Thymus (tissue), 11 donors: ENCODE results near the gene FAM118B. TPM values are rescaled to one million over a fixed set of nuclear protein-coding genes. Genes with fewer than 3 reads are reported as not detected.

Source experiments
- DNase-seq, 9 donors: peaks; one replicate each; pipeline ENCODE4 v3.0.0-alpha.2; 2013; ENCODE audit warnings: low spot score in 9 of 9, low read depth in 6 of 9, missing footprints in 1 of 9
- H3K27ac ChIP-seq, 2 donors: one replicate each; pipeline ENCODE4 v1.5.1; 2013; ENCODE audit warnings: control low read depth in 1 of 2, low read depth in 1 of 2, low read length in 1 of 2, mild to moderate bottlenecking in 1 of 2, moderate library complexity in 1 of 2
- H3K27me3 ChIP-seq, 2 donors: one replicate each; pipeline ENCODE4 v1.5.1; 2013; ENCODE audit warnings: low read length in 1 of 2; ENCODE audit not compliant: control insufficient read depth in 2 of 2, insufficient read depth in 1 of 2
- H3K36me3 ChIP-seq, 2 donors: one replicate each; pipeline ENCODE4 v1.5.1; 2013; ENCODE audit warnings: low read length in 1 of 2, mild to moderate bottlenecking in 1 of 2, moderate library complexity in 1 of 2; ENCODE audit not compliant: control insufficient read depth in 2 of 2, insufficient read depth in 2 of 2
- H3K4me1 ChIP-seq, 2 donors: one replicate each; pipeline ENCODE4 v1.5.1; 2013; ENCODE audit warnings: low read length in 2 of 2; ENCODE audit not compliant: control insufficient read depth in 2 of 2, insufficient read depth in 2 of 2
- H3K4me3 ChIP-seq, 2 donors: one replicate each; pipeline ENCODE4 v1.5.1; 2013; ENCODE audit warnings: low read length in 2 of 2, control low read depth in 1 of 2, mild to moderate bottlenecking in 1 of 2
- H3K9me3 ChIP-seq, 2 donors: one replicate each; pipeline ENCODE4 v1.5.1; 2013; ENCODE audit warnings: low read length in 1 of 2, mild to moderate bottlenecking in 1 of 2; ENCODE audit not compliant: control insufficient read depth in 2 of 2, insufficient read depth in 1 of 2
- WGBS: extraction: QIAGEN DNeasy Blood & Tissue Kit; methylation state at CpG from one replicate; pipeline ENCODE4 v1.1.7; 2013; 5-methylcytosine and 5-hydroxymethylcytosine counted together
- polyA plus RNA-seq: library from polyadenylated mRNA; stranded (reverse); fragments of 200-250 nt; gene quantifications from one replicate; pipeline ENCODE4 v1.2.3, GENCODE V29; 2013
- total RNA-seq: library from RNA; stranded (reverse); fragments of 120-200 nt; gene quantifications from one replicate; pipeline ENCODE4 v1.2.4, GENCODE V29; 2013
- donor health status: healthy.

The FAM118B gene
- total and polyA plus RNA-seq, 2 donors, result 9.5 to 23.7 TPM

DNA sequence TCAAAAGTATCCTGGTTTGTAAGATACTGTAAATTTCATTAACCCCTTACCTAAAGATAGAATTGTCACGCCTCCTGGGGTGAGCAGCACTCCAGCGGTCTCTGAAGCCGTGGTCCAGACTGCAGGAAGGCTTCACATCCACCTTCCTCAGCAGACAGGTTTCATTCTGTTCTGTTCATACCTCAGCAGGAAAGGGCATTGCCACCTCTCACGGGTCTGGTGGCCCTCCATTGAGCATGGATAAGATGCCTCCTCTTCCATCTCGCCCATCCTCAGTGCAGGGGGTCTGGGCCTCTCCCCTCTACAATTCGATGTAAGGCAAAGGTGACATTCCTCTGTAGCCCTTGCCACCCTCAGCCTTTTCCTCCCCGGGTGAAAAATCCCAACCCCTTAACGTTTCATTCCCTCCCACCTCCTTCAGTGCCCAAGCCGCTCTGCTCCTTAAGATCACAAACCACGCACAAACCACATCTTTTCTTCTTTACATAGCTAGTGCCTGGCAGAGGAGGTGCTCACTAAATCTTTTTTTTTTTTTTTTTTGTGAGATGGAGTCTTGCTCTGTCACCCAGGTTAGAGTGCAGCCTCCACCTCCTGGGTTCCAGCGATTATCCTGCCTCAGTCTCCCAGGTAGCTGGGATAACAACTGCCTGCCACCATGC lies 28.7 kb upstream of the FAM118B start:
- no peaks in the 10 kb centered on the region for H3K27me3 ChIP-seq
- no peaks in the 10 kb centered on the region for H3K9me3 ChIP-seq
- no peak overlapping the region for H3K27ac ChIP-seq
- WGBS, result 60% methylated on average over 11 of the region's 11 CpGs
- H3K36me3 ChIP-seq, result peaks cover 0 to 4% of the 10 kb centered on the region in 2 donors
- H3K4me1 ChIP-seq, result peaks cover 0 to 12% of the 10 kb centered on the region in 2 donors
- DNase-seq, result peak in 1 of 9 donors; percentile 9
- H3K4me3 ChIP-seq, result no peak overlapping the region

DNA sequence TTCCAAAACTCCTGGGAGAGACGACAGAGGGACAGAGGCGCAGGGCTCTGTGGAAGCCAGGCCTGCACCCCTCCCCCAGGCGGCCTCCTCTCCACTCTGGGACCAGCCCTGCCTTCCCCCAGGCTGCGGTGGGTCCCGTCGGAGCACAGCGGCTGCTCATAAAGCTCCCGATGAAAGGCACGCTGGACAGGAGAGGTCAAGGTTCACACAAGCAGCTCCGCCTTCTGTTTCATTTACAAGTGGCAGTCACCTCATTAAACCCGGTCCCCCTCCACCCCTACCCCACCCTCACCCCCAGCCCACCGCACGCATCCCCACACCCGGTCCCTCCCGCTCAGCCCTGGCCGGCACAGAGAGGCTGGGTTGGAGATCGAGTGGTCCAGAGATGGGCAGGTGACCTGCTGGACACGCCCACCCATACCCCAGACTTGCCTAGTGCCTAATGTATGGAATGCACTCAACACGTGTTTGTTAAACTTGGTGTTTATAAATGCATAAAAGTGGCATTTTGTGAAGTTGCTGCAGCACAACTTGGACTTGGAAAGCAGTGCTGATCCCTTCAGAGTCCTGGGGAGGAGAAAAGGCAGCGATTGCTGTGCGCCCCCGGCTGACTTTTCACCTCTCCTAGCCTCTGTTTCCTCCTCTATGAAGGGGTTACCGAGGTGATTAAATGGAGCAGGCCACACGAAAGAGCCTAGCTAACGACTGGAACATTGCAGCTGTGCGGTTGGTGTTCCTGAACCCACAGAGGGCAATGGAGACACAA lies 26.1 kb upstream of the FAM118B start:
- DNase-seq, result no peak
- 92% methylated on average over 26 of the region's 26 CpGs for WGBS

DNA sequence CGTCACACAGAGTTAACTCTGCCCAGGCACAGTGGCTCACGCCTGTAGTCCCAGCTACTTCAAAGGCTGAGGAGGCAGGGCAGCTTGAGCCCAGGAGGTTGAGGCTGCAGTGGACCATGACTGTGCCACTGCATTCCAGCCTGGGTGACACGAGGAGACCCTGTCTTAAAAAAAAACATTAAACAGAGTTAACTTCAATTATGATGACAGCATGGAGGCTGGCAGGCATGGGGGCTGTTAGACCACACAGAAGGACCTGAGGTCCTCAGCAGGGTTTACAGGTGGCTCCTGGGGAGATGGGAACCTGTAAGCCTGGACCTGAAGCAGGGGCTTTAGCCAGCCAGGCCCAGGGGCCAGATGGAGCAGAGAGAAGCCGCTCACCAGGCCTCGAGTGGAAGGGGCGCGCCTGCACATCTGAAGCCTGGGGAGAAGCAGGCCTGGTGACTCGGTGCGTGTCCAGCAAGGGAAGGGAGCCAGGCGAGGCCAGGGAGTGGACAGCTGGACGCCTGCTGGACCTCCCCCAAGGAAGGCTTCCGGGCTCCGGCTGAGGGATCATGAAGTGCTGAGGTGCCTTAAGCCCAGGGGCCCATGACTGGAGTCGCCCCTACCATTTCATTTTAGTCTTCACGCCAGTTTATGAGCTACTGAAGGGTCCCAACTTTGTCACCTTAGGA lies 25.4 kb upstream of the FAM118B start:
- peaks cover 0 to 15% of the 10 kb centered on the region in 2 donors for H3K36me3 ChIP-seq

More for the DNA sequence above, 26.1 kb upstream of the FAM118B start:
- peaks cover 0 to 10% of the 10 kb centered on the region in 2 donors for H3K36me3 ChIP-seq
- H3K4me3 ChIP-seq, result no peak overlapping the region
- H3K4me1 ChIP-seq, result peaks cover 0 to 23% of the 10 kb centered on the region in 2 donors
- H3K9me3 ChIP-seq, result no peaks in the 10 kb centered on the region
- no peak overlapping the region for H3K27ac ChIP-seq
- no peaks in the 10 kb centered on the region for H3K27me3 ChIP-seq

DNA sequence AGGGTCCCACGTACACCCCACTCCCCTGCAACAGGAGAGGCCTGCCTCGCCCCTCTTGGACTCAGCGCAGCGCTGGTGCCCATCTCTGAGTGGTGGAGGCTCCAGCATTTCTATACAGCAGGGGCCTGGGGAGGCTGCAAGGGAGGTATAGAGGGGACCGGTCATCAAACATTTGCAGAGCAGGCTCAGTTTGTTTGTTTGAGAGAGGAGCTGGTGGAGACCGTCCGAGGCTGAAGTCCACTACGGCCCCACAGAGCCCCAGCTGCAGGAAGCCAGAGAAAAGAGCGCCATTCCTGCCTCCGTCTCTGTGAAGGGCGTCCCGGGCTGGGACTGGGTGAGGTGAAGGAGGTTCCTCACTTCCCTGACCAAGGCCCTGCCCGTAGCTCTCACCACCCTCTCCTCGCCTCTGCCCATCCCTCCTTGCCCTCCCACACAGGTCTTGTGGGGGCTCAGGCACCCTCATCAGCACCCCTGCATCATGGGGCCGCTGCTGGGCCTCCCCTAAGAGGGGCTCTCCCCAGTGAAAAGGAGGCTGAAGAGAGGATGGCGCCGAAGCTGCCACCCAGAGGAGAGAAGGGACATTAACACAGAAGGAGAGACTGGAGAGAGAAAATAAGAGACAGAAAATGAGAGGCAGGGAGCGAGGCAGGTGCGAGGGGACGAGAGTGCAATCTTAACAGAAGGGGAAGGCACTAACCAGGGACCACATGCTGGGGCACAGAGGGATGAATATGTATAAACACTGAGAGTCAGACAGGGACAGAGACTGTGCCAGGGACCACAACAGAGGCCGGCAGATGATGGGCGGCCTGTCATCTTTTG lies 24.7 kb upstream of the FAM118B start:
- peaks cover 0 to 21% of the 10 kb centered on the region in 2 donors for H3K4me1 ChIP-seq
- 82% methylated on average over 22 of the region's 22 CpGs for WGBS
- H3K27ac ChIP-seq, result no peak overlapping the region
- H3K9me3 ChIP-seq, result no peaks in the 10 kb centered on the region
- no peak overlapping the region for H3K4me3 ChIP-seq
- H3K27me3 ChIP-seq, result no peaks in the 10 kb centered on the region
- peaks cover 4 to 15% of the 10 kb centered on the region in 2 donors for H3K36me3 ChIP-seq
- no peak for DNase-seq

More for the DNA sequence above, 25.4 kb upstream of the FAM118B start:
- Histone ChIP-seq H3K4me1 (peaks cover 0 to 23% of the 10 kb centered on the region in 2 donors), H3K27ac (no peak overlapping the region), H3K9me3 (no peaks in the 10 kb centered on the region), H3K27me3 (no peaks in the 10 kb centered on the region), H3K4me3 (no peak overlapping the region)
- no peak for DNase-seq
- 91% methylated on average over 15 of the region's 15 CpGs for WGBS

DNA sequence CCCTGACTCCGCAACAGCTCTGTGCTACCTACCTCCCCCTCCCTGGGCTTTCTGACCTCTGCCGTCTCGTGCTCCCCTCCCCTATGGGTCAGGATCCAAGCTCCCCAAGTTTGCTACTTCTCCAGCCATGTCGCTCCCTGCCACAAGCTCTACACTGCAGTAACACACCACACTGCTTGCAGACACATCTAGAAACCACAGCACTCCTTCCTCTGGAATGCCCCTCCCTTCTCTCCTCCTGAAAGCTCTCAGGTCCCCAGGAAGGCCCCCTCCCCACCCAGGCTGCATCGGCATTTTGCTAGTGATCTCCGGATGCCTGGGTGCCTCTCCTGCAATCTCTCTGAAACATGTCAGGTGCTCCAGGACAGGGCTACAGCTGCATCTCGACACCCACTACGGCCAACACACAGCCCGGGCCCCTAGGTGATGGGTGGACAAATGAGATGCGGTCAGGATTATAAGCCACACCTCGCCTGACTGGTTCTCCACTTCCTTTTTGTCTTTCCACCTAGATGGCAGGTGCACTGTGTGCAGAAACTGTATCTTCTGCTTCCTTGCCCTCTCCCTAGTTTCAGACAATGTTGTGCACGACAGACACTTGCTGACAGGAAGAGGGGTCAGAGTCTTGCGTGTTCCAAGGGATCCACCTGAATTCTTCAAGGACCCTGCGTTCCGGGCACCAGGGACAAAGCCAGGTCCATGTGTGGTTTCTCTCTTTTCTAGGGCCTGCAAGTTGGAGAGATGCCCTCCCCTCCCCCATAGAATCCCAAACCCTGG lies 23.1 kb upstream of the FAM118B start:
- Histone ChIP-seq H3K27ac (no peak overlapping the region), H3K27me3 (no peaks in the 10 kb centered on the region), H3K36me3 (peaks cover 14 to 17% of the 10 kb centered on the region in 2 donors), H3K4me3 (no peak overlapping the region), H3K4me1 (peaks cover 0 to 16% of the 10 kb centered on the region in 2 donors), H3K9me3 (no peaks in the 10 kb centered on the region)
- no peak for DNase-seq
- WGBS, result 78% methylated on average over 15 of the region's 15 CpGs

DNA sequence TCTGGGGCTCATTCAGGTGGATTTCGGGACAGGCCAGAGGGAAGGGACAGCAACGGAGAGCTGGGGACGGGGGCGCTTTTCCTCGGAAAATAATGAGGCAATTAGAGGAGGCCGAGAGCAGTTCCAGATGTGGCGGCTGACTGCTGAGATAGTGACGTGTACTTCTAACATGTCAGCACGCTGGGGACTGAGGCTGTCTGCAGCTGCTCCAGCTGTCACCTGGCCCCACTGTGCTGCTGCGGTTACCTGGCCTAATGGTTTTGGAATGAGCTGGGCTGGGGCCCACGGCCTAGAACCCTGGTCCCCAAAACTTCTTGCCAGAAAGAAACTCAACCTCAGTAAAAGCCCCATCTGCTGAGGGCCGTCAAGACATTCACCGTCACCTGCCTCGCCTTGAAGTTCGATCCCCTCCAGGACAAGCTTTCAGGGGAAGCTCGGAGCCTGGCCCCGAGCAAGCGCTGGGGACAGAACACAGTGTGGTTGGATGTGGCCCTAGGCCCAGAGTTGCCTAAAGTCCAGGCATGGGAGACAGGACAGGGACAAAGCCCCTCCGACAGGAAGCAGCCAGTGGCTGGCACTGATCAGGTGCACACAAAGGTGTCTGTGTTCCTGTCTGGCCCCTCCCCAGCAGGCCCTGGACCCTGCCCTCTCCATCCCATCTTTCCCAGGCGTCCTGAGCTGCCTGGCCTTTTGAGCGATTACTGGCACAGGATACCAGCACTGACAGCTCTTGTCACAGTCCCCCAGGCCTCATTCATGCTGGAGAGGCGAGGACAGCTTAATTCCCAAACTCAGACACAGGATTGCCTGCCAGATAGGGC lies 22.3 kb upstream of the FAM118B start:
- WGBS, result 90% methylated on average over 22 of the region's 22 CpGs
- no peak for DNase-seq
- no peak overlapping the region for H3K27ac ChIP-seq

GRCh38 chr11:126190792-126191191 lies 20.8 kb upstream of the FAM118B start:
- 96% methylated on average over 14 of the region's 14 CpGs for WGBS
- Histone ChIP-seq H3K4me1 (peaks cover 0 to 16% of the 10 kb centered on the region in 2 donors), H3K9me3 (peaks cover 0 to under 1% of the 10 kb centered on the region in 2 donors), H3K4me3 (no peak overlapping the region), H3K36me3 (peaks cover 16 to 17% of the 10 kb centered on the region in 2 donors), H3K27me3 (no peaks in the 10 kb centered on the region), H3K27ac (no peak overlapping the region)
- DNase-seq, result no peak

More for the DNA sequence above, 22.3 kb upstream of the FAM118B start:
- no peaks in the 10 kb centered on the region for H3K9me3 ChIP-seq
- peaks cover 0 to 16% of the 10 kb centered on the region in 2 donors for H3K4me1 ChIP-seq
- H3K4me3 ChIP-seq, result no peak overlapping the region
- peaks cover 16 to 17% of the 10 kb centered on the region in 2 donors for H3K36me3 ChIP-seq
- no peaks in the 10 kb centered on the region for H3K27me3 ChIP-seq
